PFSK-1 (cell line): ENCODE data around the gene CYSLTR1.

Source experiments
- FOXP2 ChIP-seq: optimal IDR thresholded peaks from 2 replicates; pipeline ENCODE3; 2011; ENCODE audit warnings: borderline replicate concordance, control low read depth, inconsistent platforms; ENCODE audit not compliant: insufficient read depth; ENCODE audit errors: extremely low read length, extremely low read depth
- POLR2AphosphoS5 ChIP-seq: IDR thresholded peaks from 2 replicates; pipeline ENCODE4 v1.6.1; 2012; ENCODE audit warnings: low read depth, mild to moderate bottlenecking, control low read depth, low read length, moderate library complexity
- REST ChIP-seq, 2 experiments: IDR thresholded peaks; 2 replicates each; pipeline versions ENCODE4 v1.6.1 to v1.8.0; 2011 to 2012; ENCODE audit warnings: low read depth in 2 of 2, low read length in 2 of 2, control low read depth in 1 of 2, inconsistent platforms in 1 of 2, mild to moderate bottlenecking in 1 of 2, moderate library complexity in 1 of 2; ENCODE audit not compliant: insufficient read depth in 1 of 2
- SIN3A ChIP-seq: IDR thresholded peaks from 2 replicates; pipeline ENCODE4 v1.6.1; 2012; ENCODE audit warnings: mild to moderate bottlenecking, low read length, moderate library complexity, borderline replicate concordance; ENCODE audit not compliant: insufficient read depth
- TAF1 ChIP-seq: IDR thresholded peaks from 2 replicates; pipeline ENCODE4 v1.6.1; 2012; ENCODE audit warnings: low read length, control low read depth, borderline replicate concordance; ENCODE audit not compliant: insufficient read depth

CYSLTR1 gene

GRCh38 chrX:78237127-78237526 lies 90.3 kb downstream of the CYSLTR1 start:
- no peak for TF ChIP-seq SIN3A
- no peak for TF ChIP-seq REST (IDR thresholded peaks at IDR 0.05; ENCODE audit: insufficient read depth in 1 of 2, low read depth in 2 of 2, low read length in 2 of 2)
- no peak for TF ChIP-seq FOXP2
- TF ChIP-seq POLR2AphosphoS5, result no peak
- TF ChIP-seq TAF1, result no peak
